Transverse colon (tissue), 4 donors: ENCODE results near the gene UBE2U. TPM values are rescaled to one million over a fixed set of nuclear protein-coding genes. Genes with fewer than 3 reads are reported as not detected.

Experiments
- DNase-seq: peaks from one replicate; pipeline ENCODE4 v3.0.0-alpha.2; 2019
- H3K27ac ChIP-seq, 4 donors: fragments of 200-600 bp; sonication (generic); 2 replicates each; pipeline ENCODE4 v1.5.1; 2016 to 2018; ENCODE audit warnings: inconsistent platforms in 4 of 4
- H3K27me3 ChIP-seq: fragments of 200-600 bp; sonication (generic); 2 replicates; pipeline ENCODE4 v1.5.1; 2017; ENCODE audit warnings: inconsistent platforms
- H3K36me3 ChIP-seq, 4 donors: fragments of 200-600 bp; sonication (generic); 2 replicates each; pipeline ENCODE4 v1.5.1; 2017 to 2019; ENCODE audit warnings: inconsistent platforms in 4 of 4
- H3K4me1 ChIP-seq, 4 donors: fragments of 200-600 bp; sonication (generic); 2 replicates each; pipeline ENCODE4 v1.5.1; 2017 to 2020; ENCODE audit warnings: inconsistent platforms in 4 of 4
- H3K4me3 ChIP-seq, 4 donors: fragments of 200-600 bp; sonication (generic); 1 replicate in 1 of 4; 2 replicates in 3 of 4; pipeline versions ENCODE4 v1.5.1 to v1.6.1; 2017 to 2019; ENCODE audit warnings: inconsistent platforms in 4 of 4
- H3K9me3 ChIP-seq, 2 donors: fragments of 200-600 bp; sonication (generic); 2 replicates each; pipeline ENCODE4 v1.5.1; 2017 to 2019; ENCODE audit warnings: inconsistent platforms in 2 of 2
- CTCF ChIP-seq, 5 experiments: fragments of 200-600 bp in 3 of 5; fragments of 450-650 bp in 2 of 5; sonication (generic) in 3 of 5; IDR thresholded peaks; 1 replicate in 2 of 5; 2 replicates in 3 of 5; pipeline ENCODE4 v1.5.1; 2016 to 2017; ENCODE audit warnings: antibody characterized with exemption in 5 of 5, inconsistent platforms in 3 of 5, mild to moderate bottlenecking in 2 of 5, moderate library complexity in 1 of 5
- EP300 ChIP-seq: sonication (generic); formaldehyde crosslinking; IDR thresholded peaks from one replicate; pipeline ENCODE4 v1.6.1; 2017; ENCODE audit warnings: antibody characterized with exemption, low read depth
- POLR2A ChIP-seq: fragments of 450-650 bp; IDR thresholded peaks from one replicate; pipeline ENCODE4 v1.6.1; 2016; ENCODE audit warnings: antibody characterized with exemption, mild to moderate bottlenecking, moderate library complexity
- POLR2AphosphoS5 ChIP-seq, 3 donors: sonication (generic); formaldehyde crosslinking; IDR thresholded peaks; one replicate each; pipeline ENCODE4 v1.6.1; 2016; ENCODE audit warnings: antibody characterized with exemption in 3 of 3
- WGBS, 2 donors: methylation state at CpG; one replicate each; pipeline ENCODE4 v1.1.5; 2018; ENCODE audit warnings: low coverage in 1 of 2; 5-methylcytosine and 5-hydroxymethylcytosine counted together
- in situ Hi-C, 4 donors: fragments of 200-750 bp; cut with MboI; loops; one replicate each; pipeline versions ENCODE4 v1.15.0 to v1.15.1; 2017; ENCODE audit warnings: low sequenced_read_pairs in 3 of 4, low pct_ligation_motif_present in 1 of 4, low pct_unique_long_range_greater_than_20kb in 1 of 4
- intact Hi-C: fragments of 100-400 bp; cut with DNase I; formaldehyde crosslinking; loops from one replicate; pipeline ENCODE4 v1.15.1; 2023; ENCODE audit warnings: low total_unique reads
- total RNA-seq, 4 donors: library from RNA; depleted of rRNA; stranded (reverse); fragments of >200 nt; gene quantifications; one replicate each; pipeline ENCODE4 v1.1.0, GENCODE V29; 2016

UBE2U gene
- total RNA-seq, 4 donors from 2014 or later: not detected

- H3K27ac ChIP-seq: no peak overlapping the region
- no peaks in the 10 kb centered on the region for H3K4me1 ChIP-seq
- DNase-seq: no peak
- in situ Hi-C loops: no loop called here
- no peaks in the 10 kb centered on the region for H3K36me3 ChIP-seq
- intact Hi-C loops: no loop called here
- no peaks in the 10 kb centered on the region for H3K9me3 ChIP-seq
- H3K4me3 ChIP-seq: no peak overlapping the region
- no peak for TF ChIP-seq CTCF (IDR thresholded peaks at IDR 0.05)
- TF ChIP-seq EP300: no peak
- TF ChIP-seq POLR2A: no peak
- no peak for TF ChIP-seq POLR2AphosphoS5 (IDR thresholded peaks at IDR 0.05)
- no peaks in the 10 kb centered on the region for H3K27me3 ChIP-seq
These were observed 101.4 kb downstream of the UBE2U start for GRCh38 chr1:64304823-64305222.

- H3K9me3 ChIP-seq: no peaks in the 10 kb centered on the region
- H3K27ac ChIP-seq: no peak overlapping the region
- in situ Hi-C loops (no loop called here), intact Hi-C loops (no loop called here)
- H3K36me3 ChIP-seq: no peaks in the 10 kb centered on the region
- no peak for DNase-seq
- 52 to 75% methylated on average over 5 to 6 of the region's 6 CpGs for WGBS, 2 donors
- H3K27me3 ChIP-seq: no peaks in the 10 kb centered on the region
- H3K4me1 ChIP-seq: no peaks in the 10 kb centered on the region
- TF ChIP-seq POLR2A (no peak), CTCF (IDR thresholded peaks at IDR 0.05) (no peak)
- no peak overlapping the region for H3K4me3 ChIP-seq
These were observed 105.4 kb downstream of the UBE2U start for GRCh38 chr1:64308866-64309265.

- no peak overlapping the region for H3K27ac ChIP-seq
These were observed 106.0 kb downstream of the UBE2U start for GRCh38 chr1:64309431-64309831.

GRCh38 chr1:64310760-64311159 is 107.3 kb downstream of the UBE2U start:
- H3K4me3 ChIP-seq: no peak overlapping the region
- no peaks in the 10 kb centered on the region for H3K4me1 ChIP-seq
- in situ Hi-C loops (no loop called here), intact Hi-C loops (no loop called here)
- no peak overlapping the region for H3K27ac ChIP-seq
- TF ChIP-seq POLR2A (no peak), POLR2AphosphoS5 (IDR thresholded peaks at IDR 0.05) (no peak), EP300 (no peak), CTCF (IDR thresholded peaks at IDR 0.05) (no peak)
- WGBS, 2 donors: 60 to 77% methylated on average over 1 of the region's 1 CpG
- H3K9me3 ChIP-seq: no peaks in the 10 kb centered on the region
- no peaks in the 10 kb centered on the region for H3K36me3 ChIP-seq
- H3K27me3 ChIP-seq: no peaks in the 10 kb centered on the region
- no peak for DNase-seq

More at GRCh38 chr1:64309431-64309831, 106.0 kb downstream of the UBE2U start:
- in situ Hi-C loops (no loop called here), intact Hi-C loops (no loop called here)
- TF ChIP-seq CTCF (IDR thresholded peaks at IDR 0.05): no peak
- TF ChIP-seq POLR2AphosphoS5 (IDR thresholded peaks at IDR 0.05): no peak
- no peak for TF ChIP-seq EP300
- TF ChIP-seq POLR2A: no peak
- 72 to 85% methylated on average over 3 to 5 of the region's 5 CpGs for WGBS, 2 donors
- no peak for DNase-seq
- H3K36me3 ChIP-seq: no peaks in the 10 kb centered on the region
- H3K4me3 ChIP-seq: no peak overlapping the region
- H3K27me3 ChIP-seq: no peaks in the 10 kb centered on the region
- no peaks in the 10 kb centered on the region for H3K4me1 ChIP-seq
- H3K9me3 ChIP-seq: no peaks in the 10 kb centered on the region
